K562 (cell line): ENCODE measurements around the gene DCP2. TPM values are rescaled to one million over a fixed set of nuclear protein-coding genes. Genes with fewer than 3 reads are reported as not detected.

Source experiments
- ARHGAP35 ChIP-seq: fragments of 450-650 bp; IDR thresholded peaks from 2 replicates; pipeline ENCODE4 v1.6.1; 2018; ENCODE audit not compliant: partially characterized antibody
- CCAR2 ChIP-seq: fragments of 200-400 bp; formaldehyde crosslinking; IDR thresholded peaks from 2 replicates; pipeline ENCODE4 v1.6.1; 2017; ENCODE audit warnings: mild to moderate bottlenecking, low read depth, low read length
- CREB3 ChIP-seq: fragments of 450-650 bp; conservative IDR thresholded peaks from 2 replicates; pipeline ENCODE4 v1.6.1; 2016; ENCODE audit warnings: missing genetic modification characterization, low read depth, mild to moderate bottlenecking, missing compliant biosample characterization, moderate library complexity
- E2F6 ChIP-seq, 2 experiments: IDR thresholded peaks; 2 replicates each; pipeline ENCODE4 v1.6.1; 2011; ENCODE audit warnings: borderline replicate concordance in 1 of 2, control low read depth in 1 of 2, low read depth in 1 of 2, low read length in 1 of 2, mild to moderate bottlenecking in 1 of 2, mixed read lengths in 1 of 2, moderate library complexity in 1 of 2; ENCODE audit not compliant: insufficient read depth in 1 of 2, insufficient read length in 1 of 2, poor library complexity in 1 of 2, severe bottlenecking in 1 of 2; ENCODE audit errors: extremely low read depth in 1 of 2
- FIP1L1 ChIP-seq: fragments of 200-400 bp; formaldehyde crosslinking; IDR thresholded peaks from 2 replicates; pipeline ENCODE4 v1.6.1; 2018; ENCODE audit warnings: mild to moderate bottlenecking, low read depth, low read length; ENCODE audit not compliant: poor library complexity, severe bottlenecking
- FOXP4 ChIP-seq: sonication (generic); formaldehyde crosslinking; IDR thresholded peaks from 2 replicates; pipeline ENCODE4 v1.8.0; 2022; ENCODE audit warnings: mild to moderate bottlenecking, missing genetic modification reagents, borderline replicate concordance
- GTF2A2 ChIP-seq: IDR thresholded peaks from 2 replicates; pipeline ENCODE4 v1.6.1; 2016; ENCODE audit warnings: mild to moderate bottlenecking, missing genetic modification characterization, missing compliant biosample characterization
- HMGXB4 ChIP-seq: sonication (generic); formaldehyde crosslinking; IDR thresholded peaks from 2 replicates; pipeline ENCODE4 v1.8.1; 2023; ENCODE audit warnings: mild to moderate bottlenecking, missing genetic modification reagents
- KAT7 ChIP-seq: sonication (generic); formaldehyde crosslinking; IDR thresholded peaks from 2 replicates; pipeline ENCODE4 v1.8.0; 2022; ENCODE audit warnings: missing genetic modification reagents, mild to moderate bottlenecking, borderline replicate concordance
- KHSRP ChIP-seq: fragments of 450-650 bp; IDR thresholded peaks from 2 replicates; pipeline ENCODE4 v1.6.1; 2017
- MNT ChIP-seq, 2 experiments: fragments of 450-650 bp; conservative IDR thresholded peaks; 2 replicates each; pipeline ENCODE4 v1.6.1; 2017; ENCODE audit warnings: mild to moderate bottlenecking in 2 of 2, moderate library complexity in 2 of 2
- NEUROD1 ChIP-seq: fragments of 150-350 bp; IDR thresholded peaks from 2 replicates; pipeline ENCODE4 v1.6.1; 2014; ENCODE audit warnings: borderline replicate concordance, low read length, low read depth; ENCODE audit not compliant: partially characterized antibody
- NR3C1 ChIP-seq: sonication (generic); formaldehyde crosslinking; IDR thresholded peaks from 2 replicates; pipeline ENCODE4 v1.8.1; 2022; ENCODE audit warnings: missing genetic modification reagents
- PHF20 ChIP-seq: fragments of 450-650 bp; IDR thresholded peaks from 2 replicates; pipeline ENCODE4 v1.6.1; 2018; ENCODE audit not compliant: partially characterized antibody
- RB1 ChIP-seq: fragments of 450-650 bp; IDR thresholded peaks from 2 replicates; pipeline ENCODE4 v1.6.1; 2017; ENCODE audit warnings: low read depth, mild to moderate bottlenecking
- TAF7 ChIP-seq: fragments of 450-650 bp; IDR thresholded peaks from 2 replicates; pipeline ENCODE4 v1.6.1; 2016; ENCODE audit warnings: missing genetic modification characterization, missing compliant biosample characterization
- YBX1 ChIP-seq: fragments of 450-650 bp; IDR thresholded peaks from 2 replicates; pipeline ENCODE4 v1.7.1; 2016; ENCODE audit warnings: mild to moderate bottlenecking
- ZC3H4 ChIP-seq: sonication (generic); formaldehyde crosslinking; IDR thresholded peaks from 2 replicates; pipeline ENCODE4 v1.9.0; 2021; ENCODE audit warnings: missing genetic modification reagents, borderline replicate concordance
- ZNF354B ChIP-seq: fragments of 250-450 bp; sonication (Bioruptor Pico); IDR thresholded peaks from 2 replicates; pipeline ENCODE4 v1.4.0; 2020
- ZNF507 ChIP-seq: conservative IDR thresholded peaks from 2 replicates; pipeline ENCODE4 v1.6.1; 2017; ENCODE audit warnings: missing genetic modification characterization, missing compliant biosample characterization
- ZNF830 ChIP-seq: fragments of 250-450 bp; sonication (Bioruptor Pico); IDR thresholded peaks from 2 replicates; pipeline ENCODE4 v1.5.0; 2021; ENCODE audit warnings: mild to moderate bottlenecking
- polyA plus RNA-seq, 8 experiments: library from polyadenylated mRNA; depleted of rRNA in 4 of 8; stranded (reverse) in 5 of 8; unstranded in 3 of 8; fragments of >200 nt; fragmentation: Nextera tagmentation in 2 of 8; fragmentation: Illumina TruSeq in 1 of 8; extraction: Ambion mirVana in 2 of 8; extraction: Trizol in 1 of 8; gene quantifications; 2 replicates each; pipeline versions ENCODE4 v1.2.1 to v1.2.3, GENCODE V29; 2011 to 2014; ENCODE audit warnings: inconsistent platforms in 1 of 8, missing spikeins in 1 of 8
- total RNA-seq, 7 experiments: library from RNA; depleted of rRNA in 6 of 7; stranded (reverse); fragments of >200 nt in 6 of 7; fragmentation: Illumina TruSeq in 2 of 7; extraction: Trizol in 2 of 7; gene quantifications; 2 replicates each; pipeline versions ENCODE4 v1.2.1 to v1.2.3, GENCODE V29; 2011 to 2021; ENCODE audit warnings: low replicate concordance in 1 of 7

Gene DCP2
- total and polyA plus RNA-seq, 9 of the 15 experiments (the other 6 are each of a cell fraction or from before 2014, with no cell fraction given), result 25.9 to 109 (median 46.7) TPM

- TF ChIP-seq HMGXB4 (CRISPR knock-in tag), result no peak
- no peak for TF ChIP-seq ZNF507 (tag)
- TF ChIP-seq PHF20, result no peak
- TF ChIP-seq GTF2A2 (tag), result no peak
- TF ChIP-seq E2F6 (IDR thresholded peaks at IDR 0.05; ENCODE audit: borderline replicate concordance in 1 of 2, extremely low read depth in 1 of 2, insufficient read depth in 1 of 2, insufficient read length in 1 of 2, low read depth in 1 of 2, low read length in 1 of 2, poor library complexity in 1 of 2, severe bottlenecking in 1 of 2), result no peak
- TF ChIP-seq FOXP4, result no peak
- TF ChIP-seq NR3C1 (CRISPR knock-in tag), result no peak
- TF ChIP-seq NEUROD1, result peak; percentile 53
- TF ChIP-seq MNT (conservative IDR thresholded peaks at IDR 0.05), result peak in 1 of 2 experiments; percentile 42; a peak in 1 of 4 replicates
- no peak for TF ChIP-seq RB1
- no peak for TF ChIP-seq KAT7 (CRISPR knock-in tag)
- no peak for TF ChIP-seq YBX1
- no peak for TF ChIP-seq KHSRP
- TF ChIP-seq FIP1L1, result no peak
- no peak for TF ChIP-seq ZNF354B
- no peak for TF ChIP-seq ZNF830 (CRISPR knock-in tag)
- no peak for TF ChIP-seq CCAR2
- no peak for TF ChIP-seq CREB3 (tag)
- TF ChIP-seq TAF7 (tag), result no peak
- no peak for TF ChIP-seq ZC3H4 (CRISPR knock-in tag)
- no peak for TF ChIP-seq ARHGAP35
These were observed 66.1 kb downstream of the DCP2 start (continued) for GRCh38 chr5:113042491-113043243.
